Left lobe of liver (tissue), 2 donors: ENCODE results near the gene PYDC1. TPM values are rescaled to one million over a fixed set of nuclear protein-coding genes. Genes with fewer than 3 reads are reported as not detected.
"Not testable (repeated sequence)": the region's sequence is repeated elsewhere in the genome, so short reads cannot be mapped to it uniquely, and the experiment has no call there.

Experiments used
- ATAC-seq: fragments of 200-7000 bp; cut with Tn5 transposase; one replicate; pipeline ENCODE4 v1.9.1; 2020; ENCODE audit warnings: mild to moderate bottlenecking, moderate library complexity
- DNase-seq: peaks from one replicate; pipeline ENCODE4 v3.0.0-alpha.2; 2020; ENCODE audit warnings: low spot score
- total RNA-seq: library from RNA; stranded (reverse); gene quantifications from one replicate; pipeline ENCODE4 v1.2.1, GENCODE V29; 2021
- donor health status: DM: no; HTN: no; CAD: no; lungs with moderate emphysema.
- donor health status: DM: no; HTN: yes; CAD: no.

PYDC1 gene
- total RNA-seq, 1 donor from 2014 or later: not detected

GRCh38 chr16:31182391-31182790, 34.5 kb downstream of the PYDC1 start:
- no peak for DNase-seq
- no peak for ATAC-seq

GRCh38 chr16:31181102-31181830, 35.7 kb downstream of the PYDC1 start:
- no peak for ATAC-seq

GRCh38 chr16:31179747-31180459, 37.0 kb downstream of the PYDC1 start, which contains the start of gene FUS:
Gene FUS, plus strand, starts transcription at chr16:31180139. Its CDS starts 76 bp downstream, at chr16:31180215.
- ATAC-seq: peak; percentile 89
- DNase-seq: peak; percentile 93

More at GRCh38 chr16:31181102-31181830, 35.7 kb downstream of the PYDC1 start:
- DNase-seq: peak; percentile 55

- ATAC-seq: no peak
Observed at GRCh38 chr16:31179219-31179746, 37.7 kb downstream of the PYDC1 start.

GRCh38 chr16:31177136-31177535, 39.8 kb downstream of the PYDC1 start:
- no peak for ATAC-seq
- no peak for DNase-seq

More at GRCh38 chr16:31179219-31179746, 37.7 kb downstream of the PYDC1 start:
- no peak for DNase-seq

GRCh38 chr16:31170048-31170447, 46.9 kb downstream of the PYDC1 start:
- not testable (repeated sequence) for DNase-seq, ATAC-seq

- ATAC-seq: peak; percentile 96
- no peak for DNase-seq
Observed at GRCh38 chr16:31168848-31169247, 48.1 kb downstream of the PYDC1 start.

GRCh38 chr16:31167315-31167714, 49.6 kb downstream of the PYDC1 start:
- ATAC-seq (no peak), DNase-seq (no peak)

Other genes with a start within 250 kb of the PYDC1 start
- gene HSD3B7, start 231.9 kb downstream of the PYDC1 start, total RNA-seq: 71.5 TPM
- gene STX1B, start 206.5 kb downstream of the PYDC1 start, total RNA-seq: 4.2 TPM
- gene STX4, start 183.6 kb downstream of the PYDC1 start, total RNA-seq: 24.6 TPM
- 3.6 TPM for gene ZNF668, start 142.9 kb downstream of the PYDC1 start, total RNA-seq
- 6.7 TPM for gene ZNF646, start 142.7 kb downstream of the PYDC1 start, total RNA-seq
- 4.4 TPM for gene PRSS53, start 128.2 kb downstream of the PYDC1 start, total RNA-seq
- 101 TPM for gene VKORC1, start 122.3 kb downstream of the PYDC1 start, total RNA-seq
- gene BCKDK, start 108.7 kb downstream of the PYDC1 start, total RNA-seq: 42.7 TPM
- 27.0 TPM for gene KAT8, start 99.5 kb downstream of the PYDC1 start, total RNA-seq
- 14.5 TPM for gene PRSS8, start 81.4 kb downstream of the PYDC1 start, total RNA-seq
- 1.5 TPM for gene PRSS36, start 67.1 kb downstream of the PYDC1 start, total RNA-seq
- 43.5 TPM for gene FUS, start 37.0 kb downstream of the PYDC1 start, total RNA-seq
- gene PYCARD, start 14.4 kb downstream of the PYDC1 start, total RNA-seq: 5.9 TPM
- not detected for gene TRIM72, start 3.0 kb downstream of the PYDC1 start, total RNA-seq
- 4.3 TPM for gene ITGAM, start 42.8 kb upstream of the PYDC1 start, total RNA-seq
- 1.8 TPM for gene ITGAX, start 138.0 kb upstream of the PYDC1 start, total RNA-seq
- gene ITGAD, start 176.2 kb upstream of the PYDC1 start, total RNA-seq: 0.70 TPM
- 3.1 TPM for gene COX6A2, start 211.2 kb upstream of the PYDC1 start, total RNA-seq
- gene ZNF843, start 225.7 kb upstream of the PYDC1 start, total RNA-seq: 0.65 TPM
- 25.1 TPM for gene ARMC5, start 242.4 kb upstream of the PYDC1 start, total RNA-seq